Keratinocyte (primary cell): Measurements from ENCODE around the gene LONP1. TPM values are rescaled to one million over a fixed set of nuclear protein-coding genes. Genes with fewer than 3 reads are reported as not detected.

Experiments
- DNase-seq: peaks from one replicate; pipeline ENCODE4 v3.0.0-alpha.2; 2011; ENCODE audit warnings: low read depth, missing footprints, low spot score
- FAIRE-seq: peaks from 2 replicates; lab custom pipeline; 2011; peaks lifted over from hg19 to GRCh38; lab: Jason Lieb, UNC
- H2AFZ ChIP-seq: 2 replicates; pipeline ENCODE4 v1.6.0; 2012; ENCODE audit warnings: low read length, control low read depth, inconsistent platforms; ENCODE audit not compliant: control insufficient read depth
- H3K27ac ChIP-seq: 2 replicates; pipeline ENCODE4 v1.5.1; 2011; ENCODE audit warnings: low read length; ENCODE audit not compliant: control insufficient read depth, insufficient read depth
- H3K27me3 ChIP-seq: 3 replicates; pipeline ENCODE4 v1.6.0; 2011; ENCODE audit warnings: low read length; ENCODE audit not compliant: control insufficient read depth, insufficient read depth; ENCODE audit errors: extremely low read depth
- H3K36me3 ChIP-seq, 2 experiments: 2 replicates in 1 of 2; 3 replicates in 1 of 2; pipeline ENCODE4 v1.5.1; 2011; ENCODE audit warnings: low read length in 2 of 2, mild to moderate bottlenecking in 1 of 2; ENCODE audit not compliant: control insufficient read depth in 2 of 2, insufficient read depth in 2 of 2; ENCODE audit errors: extremely low read depth in 1 of 2
- H3K4me1 ChIP-seq: 3 replicates; pipeline ENCODE4 v1.5.1; 2011; ENCODE audit warnings: low read length; ENCODE audit not compliant: control insufficient read depth, insufficient read depth; ENCODE audit errors: extremely low read depth
- H3K4me2 ChIP-seq: 3 replicates; pipeline ENCODE4 v1.6.0; 2011; ENCODE audit warnings: low read depth, low read length; ENCODE audit not compliant: control insufficient read depth, insufficient read depth; ENCODE audit errors: extremely low read depth
- H3K4me3 ChIP-seq, 3 experiments: fragments of 200-600 bp in 1 of 3; sonication (generic) in 1 of 3; 2 replicates in 2 of 3; 3 replicates in 1 of 3; pipeline ENCODE4 v1.5.1; 2011 to 2016; ENCODE audit warnings: low read length in 3 of 3, mild to moderate bottlenecking in 3 of 3, control low read depth in 2 of 3, inconsistent platforms in 1 of 3, low read depth in 1 of 3, mixed read lengths in 1 of 3, mixed run types in 1 of 3, moderate library complexity in 1 of 3; ENCODE audit not compliant: control insufficient read depth in 2 of 3, insufficient read depth in 2 of 3; ENCODE audit errors: extremely low read depth in 1 of 3
- H3K79me2 ChIP-seq: 2 replicates; pipeline ENCODE4 v1.6.0; 2012; ENCODE audit warnings: low read length; ENCODE audit not compliant: control insufficient read depth, insufficient read depth
- H3K9ac ChIP-seq: 3 replicates; pipeline ENCODE4 v1.6.0; 2011; ENCODE audit warnings: low read length; ENCODE audit not compliant: control insufficient read depth, insufficient read depth; ENCODE audit errors: extremely low read depth
- H3K9me1 ChIP-seq: 3 replicates; pipeline ENCODE4 v1.6.0; 2011; ENCODE audit warnings: low read length; ENCODE audit not compliant: control insufficient read depth, insufficient read depth; ENCODE audit errors: extremely low read depth
- H3K9me3 ChIP-seq: 2 replicates; pipeline ENCODE4 v1.5.1; 2012; ENCODE audit warnings: low read depth, low read length; ENCODE audit not compliant: control insufficient read depth
- H4K20me1 ChIP-seq: 3 replicates; pipeline ENCODE4 v1.6.0; 2011; ENCODE audit warnings: low read length; ENCODE audit not compliant: control insufficient read depth, insufficient read depth; ENCODE audit errors: extremely low read depth
- EZH2 ChIP-seq: IDR thresholded peaks from one replicate; pipeline ENCODE4 v1.6.1; 2012; ENCODE audit warnings: inconsistent platforms, mild to moderate bottlenecking, low read length, moderate library complexity
- dilution Hi-C: fragments of 300-500 bp; cut with MboI; formaldehyde crosslinking; loops from one replicate; pipeline ENCODE4 v1.7.0; 2020; ENCODE audit warnings: low sequenced_read_pairs; ENCODE audit not compliant: extremely low pct_ligation_motif_present
- polyA plus RNA-seq, 5 experiments: library from polyadenylated mRNA; depleted of rRNA in 3 of 5; stranded (reverse) in 3 of 5; stranded (forward) in 1 of 5; unstranded in 1 of 5; fragments of >200 nt; gene quantifications; 1 replicate in 1 of 5; 2 replicates in 3 of 5; 3 replicates in 1 of 5; pipeline versions ENCODE4 v1.2.1 to v1.2.3, GENCODE V29; 2011 to 2012; ENCODE audit warnings: missing spikeins in 2 of 5, low read depth in 1 of 5, low replicate concordance in 1 of 5
- TF ChIP-seq, protein P1 (sequence below), 3 experiments: IDR thresholded peaks in 1 of 3; conservative IDR thresholded peaks in 1 of 3; optimal IDR thresholded peaks in 1 of 3; 2 replicates in 2 of 3; 3 replicates in 1 of 3; pipeline versions ENCODE3 to v1.5.1; 2011; ENCODE audit warnings: low read length in 3 of 3, mild to moderate bottlenecking in 3 of 3, moderate library complexity in 2 of 3, control low read depth in 1 of 3, inconsistent platforms in 1 of 3; ENCODE audit not compliant: insufficient read depth in 2 of 3; ENCODE audit errors: extremely low read depth in 1 of 3

The LONP1 gene
- polyA plus RNA-seq, 1 donor (not counting 4 experiments of a cell fraction or from before 2014, with no cell fraction given) = 24.2 TPM

DNA sequence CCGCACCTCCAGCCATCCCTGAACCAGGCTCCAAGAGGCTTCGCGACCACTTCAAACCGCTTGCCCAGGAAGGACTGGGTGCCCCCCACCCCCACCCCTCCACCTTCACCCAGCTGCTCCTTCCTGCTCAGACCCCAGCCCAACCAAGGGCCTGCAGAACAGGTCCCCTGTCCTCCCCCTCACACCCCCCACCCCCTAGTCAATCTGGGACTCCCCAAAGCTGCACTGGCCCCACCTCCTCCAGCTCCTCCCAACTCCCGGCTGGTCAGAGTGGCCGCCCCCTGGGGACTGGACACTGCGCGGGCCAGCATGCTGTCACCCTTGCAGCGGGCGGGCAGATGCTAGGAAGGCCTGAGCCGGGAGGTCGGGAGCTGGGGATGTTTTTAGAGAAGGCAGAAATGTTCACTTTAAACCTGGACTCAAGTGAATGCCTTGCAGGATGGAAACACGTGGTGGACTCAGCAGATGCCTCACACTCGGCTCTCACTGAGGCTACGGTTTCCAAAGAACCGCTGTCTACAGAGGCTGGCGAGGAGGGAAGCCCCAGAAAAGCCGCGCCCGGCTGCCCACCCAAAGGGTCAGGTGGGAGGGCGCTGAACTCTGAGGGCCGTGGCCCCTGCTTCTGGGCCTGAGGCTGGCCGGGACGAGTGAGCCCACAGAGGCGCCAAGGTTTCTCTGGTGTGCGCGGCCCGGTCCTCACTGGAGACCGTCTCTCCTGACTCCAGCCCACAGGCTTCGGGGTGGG is 21.9 kb downstream of the LONP1 start:
- Histone ChIP-seq H3K4me2 (no peak overlapping the region), H2AFZ (no peak overlapping the region), H3K79me2 (peaks cover 22% of the 10 kb centered on the region), H3K27ac (no peak overlapping the region), H3K36me3 (peaks cover 11 to 48% of the 10 kb centered on the region in 2 experiments), H3K9me3 (no peaks in the 10 kb centered on the region), H3K4me3 (no peak overlapping the region), H3K27me3 (no peaks in the 10 kb centered on the region), H3K4me1 (no peaks in the 10 kb centered on the region), H4K20me1 (peaks cover 24% of the 10 kb centered on the region), H3K9ac (no peak overlapping the region), H3K9me1 (no peaks in the 10 kb centered on the region)
- no peak for DNase-seq
- dilution Hi-C loops = no loop called here
- TF ChIP-seq, protein P1, sequence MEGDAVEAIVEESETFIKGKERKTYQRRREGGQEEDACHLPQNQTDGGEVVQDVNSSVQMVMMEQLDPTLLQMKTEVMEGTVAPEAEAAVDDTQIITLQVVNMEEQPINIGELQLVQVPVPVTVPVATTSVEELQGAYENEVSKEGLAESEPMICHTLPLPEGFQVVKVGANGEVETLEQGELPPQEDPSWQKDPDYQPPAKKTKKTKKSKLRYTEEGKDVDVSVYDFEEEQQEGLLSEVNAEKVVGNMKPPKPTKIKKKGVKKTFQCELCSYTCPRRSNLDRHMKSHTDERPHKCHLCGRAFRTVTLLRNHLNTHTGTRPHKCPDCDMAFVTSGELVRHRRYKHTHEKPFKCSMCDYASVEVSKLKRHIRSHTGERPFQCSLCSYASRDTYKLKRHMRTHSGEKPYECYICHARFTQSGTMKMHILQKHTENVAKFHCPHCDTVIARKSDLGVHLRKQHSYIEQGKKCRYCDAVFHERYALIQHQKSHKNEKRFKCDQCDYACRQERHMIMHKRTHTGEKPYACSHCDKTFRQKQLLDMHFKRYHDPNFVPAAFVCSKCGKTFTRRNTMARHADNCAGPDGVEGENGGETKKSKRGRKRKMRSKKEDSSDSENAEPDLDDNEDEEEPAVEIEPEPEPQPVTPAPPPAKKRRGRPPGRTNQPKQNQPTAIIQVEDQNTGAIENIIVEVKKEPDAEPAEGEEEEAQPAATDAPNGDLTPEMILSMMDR (optimal IDR thresholded peaks at IDR 0.05 in 1 of 3, IDR thresholded peaks at IDR 0.05 in 1 of 3, conservative IDR thresholded peaks at IDR 0.05 in 1 of 3; ENCODE audit: extremely low read depth in 1 of 3, insufficient read depth in 2 of 3, low read length in 3 of 3) = no peak
- no peak for TF ChIP-seq EZH2
- FAIRE-seq = no peak

DNA sequence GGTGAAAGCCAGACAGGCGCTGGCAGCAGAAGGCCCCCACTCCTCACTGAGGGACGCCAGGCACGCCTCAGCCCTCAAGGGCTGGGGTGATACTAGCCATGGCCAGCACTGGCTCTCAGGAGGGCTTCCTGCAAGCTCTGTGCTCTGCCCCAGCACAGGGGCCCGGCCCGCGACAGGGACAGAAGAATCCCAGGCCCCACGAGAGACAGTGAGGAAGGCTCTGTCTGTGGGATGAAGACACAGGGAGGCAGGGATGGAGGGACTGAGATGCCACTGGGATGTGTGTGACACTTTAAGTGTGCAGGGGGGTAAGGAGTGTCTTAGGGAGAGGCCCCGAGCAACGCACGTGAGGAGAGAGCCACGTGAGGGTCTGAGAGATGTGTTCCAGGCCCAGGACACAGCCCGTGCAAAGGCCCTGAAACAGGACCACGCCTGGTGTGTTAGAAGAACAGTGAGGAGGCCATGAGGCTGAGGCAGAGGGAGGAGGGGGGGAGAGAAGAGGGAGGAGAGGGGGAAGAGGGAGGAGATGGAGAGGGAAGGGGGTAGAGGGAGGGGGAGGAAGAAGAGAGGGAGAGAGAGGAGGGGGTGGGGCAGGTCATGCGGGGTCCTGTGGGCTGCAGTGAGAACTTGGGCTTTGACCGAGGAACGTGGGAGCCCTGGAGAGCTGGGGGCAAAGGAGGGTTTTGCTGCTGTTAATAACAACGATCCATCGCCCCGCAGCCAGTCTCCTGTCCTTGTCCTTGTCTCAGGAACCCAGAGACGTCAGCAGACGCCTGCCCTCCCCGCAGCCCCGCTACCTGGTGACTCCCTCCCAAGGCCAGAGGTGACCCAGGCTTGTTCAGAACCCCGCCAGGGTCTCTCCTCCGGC is 22.7 kb downstream of the LONP1 start:
- TF ChIP-seq, protein P1 (optimal IDR thresholded peaks at IDR 0.05 in 1 of 3, IDR thresholded peaks at IDR 0.05 in 1 of 3, conservative IDR thresholded peaks at IDR 0.05 in 1 of 3; ENCODE audit: extremely low read depth in 1 of 3, insufficient read depth in 2 of 3, low read length in 3 of 3) = no peak
- TF ChIP-seq EZH2 = no peak
- Histone ChIP-seq H2AFZ (no peak overlapping the region), H4K20me1 (peaks cover 32% of the 10 kb centered on the region), H3K9me3 (no peaks in the 10 kb centered on the region), H3K4me3 (no peak overlapping the region), H3K4me1 (peaks cover 2% of the 10 kb centered on the region), H3K36me3 (peaks cover 12 to 54% of the 10 kb centered on the region in 2 experiments), H3K9me1 (no peaks in the 10 kb centered on the region), H3K27ac (no peak overlapping the region), H3K79me2 (peaks cover 30% of the 10 kb centered on the region), H3K4me2 (no peak overlapping the region), H3K27me3 (no peaks in the 10 kb centered on the region), H3K9ac (no peak overlapping the region)
- no peak for DNase-seq
- FAIRE-seq = no peak
- dilution Hi-C loops = no loop called here
